RKO (cell line): ENCODE results near the gene DTX2.
"Not testable (repeated sequence)": the region's sequence is repeated elsewhere in the genome, so short reads cannot be mapped to it uniquely, and the experiment has no call there.

Experiments
- DNase-seq: peaks from one replicate; pipeline ENCODE4 v3.0.0-alpha.2; 2016; ENCODE audit warnings: low spot score

The DTX2 gene

DNA sequence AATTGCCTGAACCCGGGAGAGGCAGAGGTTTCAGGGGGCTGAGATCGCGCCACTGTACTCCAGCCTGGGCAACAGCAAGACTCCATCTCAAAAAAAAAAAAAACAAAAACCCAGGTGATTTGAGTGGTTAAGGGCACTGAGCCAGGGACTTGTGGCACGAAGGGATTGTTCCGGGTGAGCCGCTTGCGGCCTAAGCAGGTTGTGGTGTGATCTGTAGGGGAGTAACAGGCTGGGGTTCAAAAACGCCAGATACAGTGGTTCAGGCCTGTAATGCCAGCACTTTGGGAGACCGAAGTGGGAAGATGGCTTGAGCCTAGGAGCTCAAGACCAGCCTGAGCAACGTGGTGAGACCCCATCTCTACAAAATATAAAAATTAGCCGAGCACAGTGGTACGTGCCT, 17.7 kb upstream of the DTX2 start:
- DNase-seq, result not testable (repeated sequence)

- peak; percentile 53 for DNase-seq
Measured at GRCh38 chr7:76445577-76446008, 15.9 kb upstream of the DTX2 start.

GRCh38 chr7:76457017-76457416, 4.5 kb upstream of the DTX2 start:
- not testable (repeated sequence) for DNase-seq

DNA sequence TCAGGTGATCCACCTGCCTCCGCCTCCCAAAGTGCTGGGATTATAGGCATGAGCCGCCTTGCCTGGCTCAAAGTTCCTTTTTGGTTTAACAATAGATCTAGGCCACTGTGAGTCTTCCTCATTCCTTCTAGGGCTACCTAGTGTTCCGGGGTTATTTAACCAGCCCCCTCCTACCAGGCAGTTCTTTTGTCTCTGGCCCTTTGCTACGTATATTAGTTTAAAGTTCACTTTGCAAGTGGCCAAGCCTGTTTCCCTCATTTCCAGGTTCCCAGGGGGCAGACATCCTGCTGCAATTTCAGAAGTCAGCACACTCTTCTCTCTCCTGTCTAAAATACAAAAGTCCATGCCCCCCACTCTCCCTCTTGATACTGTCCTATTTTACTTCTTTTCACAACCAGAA, 3.0 kb upstream of the DTX2 start:
- not testable (repeated sequence) for DNase-seq

DNA sequence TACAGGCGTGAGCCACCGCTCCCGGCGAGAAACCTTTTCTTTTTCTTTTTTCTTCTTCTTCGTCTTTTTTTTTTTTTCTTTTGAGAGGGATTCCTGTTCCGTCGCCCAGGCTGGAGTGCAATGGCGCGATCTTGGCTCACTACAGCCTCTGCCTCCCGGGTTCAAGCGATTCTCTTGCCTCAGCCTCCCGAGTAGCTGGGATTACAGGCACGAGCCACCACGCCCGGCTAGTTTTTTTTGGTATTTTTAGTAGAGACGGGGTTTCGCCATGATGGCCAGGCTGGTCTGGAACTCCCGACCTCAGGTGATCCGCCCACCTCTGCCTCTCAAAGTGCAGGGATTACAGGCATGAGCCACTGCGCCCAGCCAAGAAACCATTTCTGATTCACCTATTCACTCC, 742 bp upstream of the DTX2 start:
- DNase-seq, result not testable (repeated sequence)

DNA sequence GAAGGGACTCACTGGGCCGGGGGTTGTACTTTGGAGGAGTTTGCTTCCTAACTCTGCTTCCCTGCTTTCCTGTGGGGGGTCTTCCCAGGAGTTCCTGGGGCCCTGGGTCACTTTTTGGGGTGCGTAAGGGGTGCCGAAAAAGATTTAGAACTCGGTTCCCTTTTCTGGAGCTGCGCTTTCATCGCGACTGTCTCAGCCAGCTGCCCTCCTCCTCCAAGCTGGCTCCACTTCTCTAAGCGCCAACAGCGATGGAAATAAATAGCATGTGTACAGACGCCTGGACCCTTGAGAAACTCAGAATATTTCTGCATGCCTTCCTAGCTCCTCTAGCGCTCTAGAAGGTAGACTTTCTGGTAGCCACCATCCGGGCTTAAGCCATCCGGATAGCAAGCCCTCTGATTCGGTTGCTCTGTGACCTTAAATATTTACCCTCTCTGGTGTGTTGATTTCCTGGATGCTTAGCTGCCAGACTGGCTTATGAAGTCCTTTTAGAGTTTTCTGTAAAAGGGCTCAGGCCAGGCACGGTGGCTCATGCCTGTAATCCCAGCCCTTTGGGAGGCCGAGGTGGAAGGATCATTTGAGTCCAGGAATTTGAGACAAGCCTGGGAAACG, 868 bp downstream of the DTX2 start:
- DNase-seq, result not testable (repeated sequence)

DNA sequence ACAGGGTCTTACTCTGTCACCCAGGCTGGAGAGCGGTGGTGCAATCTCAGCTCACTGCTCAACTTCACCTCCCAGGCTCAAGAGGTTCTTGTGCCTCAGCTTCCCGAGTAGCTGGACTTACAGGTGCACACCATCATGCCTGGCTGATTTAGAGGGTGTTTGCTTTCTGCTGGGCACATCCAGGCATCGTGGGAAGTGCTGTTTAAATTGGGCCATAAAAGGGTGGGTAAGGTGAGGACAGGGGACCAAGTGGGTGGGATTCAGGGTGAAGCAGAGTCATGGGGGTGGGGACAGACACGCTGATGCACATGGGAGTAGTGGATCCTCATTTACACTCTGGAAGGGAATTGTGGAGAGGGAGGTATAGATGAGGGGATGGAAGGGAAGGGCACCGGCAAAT, 3.5 kb downstream of the DTX2 start:
- not testable (repeated sequence) for DNase-seq

DNA sequence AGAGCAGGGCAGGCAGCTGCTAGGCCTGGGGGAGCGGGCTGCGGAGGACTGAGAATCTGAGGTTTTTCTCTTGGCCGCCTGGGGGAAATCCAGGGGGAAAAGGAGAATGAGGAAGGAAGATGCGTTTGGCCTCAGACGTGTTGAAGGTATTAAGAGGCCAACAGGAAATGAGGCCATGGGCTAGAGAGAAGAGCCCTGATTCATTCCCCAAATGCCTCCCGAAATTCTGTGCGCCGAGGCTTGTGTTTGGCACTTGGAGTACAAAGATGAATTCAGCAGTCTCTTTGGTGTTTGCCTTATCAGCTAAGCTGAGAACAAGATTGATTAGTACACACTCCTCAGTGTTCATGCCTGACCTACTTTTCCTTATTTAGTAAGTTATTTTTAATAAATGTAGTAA, 4.4 kb downstream of the DTX2 start:
- DNase-seq, result not testable (repeated sequence)

- DNase-seq, result not testable (repeated sequence)
Measured at GRCh38 chr7:76467743-76468404, 6.4 kb downstream of the DTX2 start.

GRCh38 chr7:76471556-76472221, 10.2 kb downstream of the DTX2 start:
- not testable (repeated sequence) for DNase-seq

- not testable (repeated sequence) for DNase-seq
Measured at GRCh38 chr7:76473097-76473496, 11.6 kb downstream of the DTX2 start.

DNA sequence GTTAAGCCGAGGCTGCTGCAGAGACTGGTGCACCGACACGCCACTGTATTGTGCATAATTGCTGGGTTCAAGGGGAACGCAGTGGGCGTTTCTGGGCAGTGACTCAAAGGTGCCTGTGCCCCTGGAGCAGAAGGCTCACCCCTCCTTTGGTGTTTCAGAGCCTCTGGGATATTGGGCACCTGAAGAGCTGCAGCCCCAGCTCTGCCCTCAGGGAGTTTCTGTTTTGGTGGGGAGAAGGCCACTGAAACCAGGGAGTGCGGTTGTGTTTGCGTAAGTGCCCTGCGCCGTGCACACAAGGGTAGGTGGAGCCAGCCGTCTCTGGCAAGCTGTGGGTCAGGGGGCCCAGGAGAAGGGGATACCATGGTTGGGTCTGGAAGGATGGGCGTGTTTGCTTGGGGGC, 14.8 kb downstream of the DTX2 start:
- not testable (repeated sequence) for DNase-seq

DNA sequence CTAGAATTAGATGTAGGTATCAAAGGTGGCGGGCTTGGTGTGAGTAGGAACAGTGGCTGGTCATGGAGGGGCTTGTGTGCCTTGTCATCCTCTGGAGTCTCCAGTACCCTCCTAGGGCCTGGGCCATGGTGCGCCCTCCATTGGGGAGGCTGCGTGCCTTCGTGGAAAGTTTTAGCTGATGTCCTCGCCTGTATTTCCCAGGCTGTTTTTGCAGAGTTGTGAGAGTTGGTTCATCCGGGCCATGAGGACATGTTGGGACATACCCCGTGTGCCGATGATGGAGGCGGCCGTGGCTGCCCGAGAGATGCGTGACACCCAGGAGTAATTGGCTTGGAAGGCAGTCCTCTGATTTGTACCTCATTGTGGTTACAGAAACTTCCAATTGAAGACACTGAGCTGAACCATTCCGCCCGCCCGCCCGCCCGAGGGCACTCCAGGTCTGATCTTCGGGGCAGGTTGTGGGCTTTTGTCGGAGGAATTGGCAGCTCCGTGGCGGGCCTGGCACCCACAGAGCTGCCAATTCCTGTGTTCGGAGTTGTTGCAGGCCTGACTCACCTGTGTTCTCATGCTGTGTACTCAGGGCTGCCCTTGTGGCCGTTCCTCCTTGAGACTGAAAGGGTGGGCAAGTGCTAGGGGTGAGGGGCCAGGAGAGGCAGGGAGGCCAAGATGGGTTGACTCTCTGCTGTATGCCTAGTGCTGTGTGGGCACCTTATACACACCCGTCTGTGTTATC, 15.4 kb downstream of the DTX2 start:
- DNase-seq, result not testable (repeated sequence)

GRCh38 chr7:76479628-76480027, 18.1 kb downstream of the DTX2 start:
- DNase-seq, result not testable (repeated sequence)

- DNase-seq, result not testable (repeated sequence)
Measured at GRCh38 chr7:76480403-76481253, 19.1 kb downstream of the DTX2 start.

- DNase-seq, result not testable (repeated sequence)
Measured at GRCh38 chr7:76482660-76483059, 21.2 kb downstream of the DTX2 start.

GRCh38 chr7:76483081-76483480, 21.6 kb downstream of the DTX2 start:
- not testable (repeated sequence) for DNase-seq

- DNase-seq, result not testable (repeated sequence)
Measured at GRCh38 chr7:76484456-76484855, 22.9 kb downstream of the DTX2 start.

- DNase-seq, result not testable (repeated sequence)
Measured at GRCh38 chr7:76485822-76486610, 24.5 kb downstream of the DTX2 start.

GRCh38 chr7:76486618-76487017, 25.1 kb downstream of the DTX2 start:
- DNase-seq, result not testable (repeated sequence)

DNA sequence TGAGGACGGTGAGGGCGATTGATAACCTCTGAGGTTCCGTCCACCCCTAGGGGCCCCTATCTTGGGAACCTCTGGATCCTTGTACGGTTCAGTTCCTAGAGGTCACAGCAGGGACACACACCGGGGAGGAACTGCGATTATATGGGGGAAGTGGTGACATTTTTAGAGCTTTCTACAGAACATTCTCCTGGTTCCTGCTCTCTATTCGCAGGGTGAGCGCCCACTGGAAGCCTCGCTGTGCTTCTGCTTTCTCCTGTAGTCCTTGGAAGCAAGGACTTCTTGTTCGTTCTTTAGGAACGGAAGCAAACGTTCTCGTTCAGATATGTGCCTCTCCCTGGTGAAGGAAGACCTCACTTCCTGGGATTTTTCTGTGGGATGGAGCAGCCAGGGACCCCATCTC, 26.5 kb downstream of the DTX2 start:
- DNase-seq, result not testable (repeated sequence)
